ENCODE measurements around the gene DRAM2.

GRCh38 chr1:111126354-111126753, 13.5 kb downstream of the DRAM2 start:
- TF ChIP-seq EZH2phosphoT487 (IDR thresholded peaks at IDR 0.05; ENCODE audit: insufficient read depth, low read depth) (no peak), EZH2 (IDR thresholded peaks at IDR 0.05; ENCODE audit: insufficient read depth, poor library complexity, severe bottlenecking) (no peak)
